Fibroblast of mammary gland (primary cell): ENCODE results near the gene BTRC.

ENCODE experiments used
- DNase-seq: peaks from one replicate; pipeline ENCODE4 v3.0.0-alpha.2; 2010; ENCODE audit warnings: low read depth
- H3K4me3 ChIP-seq: 2 replicates; pipeline ENCODE4 v1.5.1; 2011; ENCODE audit warnings: low read depth, mild to moderate bottlenecking, low read length, moderate library complexity; ENCODE audit not compliant: control insufficient read depth
- TF ChIP-seq, protein P1 (sequence below): conservative IDR thresholded peaks from 2 replicates; pipeline ENCODE4 v1.5.1; 2011; ENCODE audit warnings: low read depth, low read length, inconsistent platforms; ENCODE audit not compliant: control insufficient read depth, insufficient read depth

Gene BTRC

DNA sequence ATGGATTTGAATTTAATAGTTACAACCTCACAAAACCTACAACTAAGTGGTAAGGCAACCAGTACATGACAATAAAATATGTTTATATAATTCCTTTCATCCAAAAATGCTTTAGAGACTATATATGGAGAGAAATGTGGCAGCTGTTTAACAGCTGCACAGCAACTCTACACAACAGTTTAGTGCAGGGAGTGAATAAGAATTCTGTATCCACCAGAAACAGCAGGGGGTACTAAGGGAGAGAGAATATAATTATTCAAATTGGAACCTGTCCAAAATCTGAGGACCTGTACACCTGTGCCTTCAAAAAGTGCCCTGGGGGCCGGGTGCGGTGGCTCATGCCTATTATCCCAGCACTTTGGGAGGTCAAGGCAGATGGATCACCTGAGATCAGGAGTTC lies 184.5 kb downstream of the BTRC start:
- H3K4me3 ChIP-seq, result no peak overlapping the region
- DNase-seq, result no peak
- TF ChIP-seq, protein P1, sequence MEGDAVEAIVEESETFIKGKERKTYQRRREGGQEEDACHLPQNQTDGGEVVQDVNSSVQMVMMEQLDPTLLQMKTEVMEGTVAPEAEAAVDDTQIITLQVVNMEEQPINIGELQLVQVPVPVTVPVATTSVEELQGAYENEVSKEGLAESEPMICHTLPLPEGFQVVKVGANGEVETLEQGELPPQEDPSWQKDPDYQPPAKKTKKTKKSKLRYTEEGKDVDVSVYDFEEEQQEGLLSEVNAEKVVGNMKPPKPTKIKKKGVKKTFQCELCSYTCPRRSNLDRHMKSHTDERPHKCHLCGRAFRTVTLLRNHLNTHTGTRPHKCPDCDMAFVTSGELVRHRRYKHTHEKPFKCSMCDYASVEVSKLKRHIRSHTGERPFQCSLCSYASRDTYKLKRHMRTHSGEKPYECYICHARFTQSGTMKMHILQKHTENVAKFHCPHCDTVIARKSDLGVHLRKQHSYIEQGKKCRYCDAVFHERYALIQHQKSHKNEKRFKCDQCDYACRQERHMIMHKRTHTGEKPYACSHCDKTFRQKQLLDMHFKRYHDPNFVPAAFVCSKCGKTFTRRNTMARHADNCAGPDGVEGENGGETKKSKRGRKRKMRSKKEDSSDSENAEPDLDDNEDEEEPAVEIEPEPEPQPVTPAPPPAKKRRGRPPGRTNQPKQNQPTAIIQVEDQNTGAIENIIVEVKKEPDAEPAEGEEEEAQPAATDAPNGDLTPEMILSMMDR, result no peak

DNA sequence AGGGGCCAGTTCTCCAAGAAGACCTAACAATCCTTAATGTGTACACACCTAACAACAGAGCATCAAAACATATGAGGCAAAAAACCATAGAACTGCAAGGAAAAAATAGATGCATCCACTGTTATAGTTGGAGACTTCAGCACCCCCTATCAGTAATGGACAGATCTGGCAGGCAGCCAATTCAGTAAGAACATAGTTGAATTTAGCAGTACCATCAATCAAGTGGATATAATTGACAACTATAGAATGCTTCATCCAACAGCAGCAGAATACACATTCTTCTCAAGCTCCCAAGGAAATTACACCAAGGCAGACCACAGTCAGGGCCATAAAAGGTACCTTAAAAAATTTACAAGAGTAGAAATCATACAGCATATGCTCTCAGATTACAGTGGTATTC lies 191.9 kb downstream of the BTRC start:
- no peak overlapping the region for H3K4me3 ChIP-seq
- DNase-seq, result no peak
- TF ChIP-seq, protein P1, result no peak

DNA sequence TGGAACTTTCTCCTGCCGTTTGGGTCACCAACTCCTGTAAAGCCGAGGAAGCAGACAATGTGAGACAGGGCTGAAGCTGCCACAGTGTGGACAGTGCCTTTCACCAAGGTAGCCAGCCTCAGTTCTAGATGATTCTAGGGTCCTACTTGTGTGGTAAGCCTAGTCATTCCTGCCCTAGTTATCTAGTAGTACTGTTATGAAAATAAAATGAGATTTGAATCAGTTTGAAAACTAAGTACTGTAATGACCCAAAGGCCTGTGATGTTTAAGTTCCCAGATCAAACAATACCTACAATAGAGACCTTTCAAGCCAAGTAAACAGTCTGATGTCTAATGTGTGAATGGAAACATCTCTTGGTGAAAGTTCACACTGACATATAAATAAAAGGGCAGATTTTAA lies 197.0 kb downstream of the BTRC start:
- no peak for DNase-seq
- TF ChIP-seq, protein P1, result no peak
- H3K4me3 ChIP-seq, result no peak overlapping the region

DNA sequence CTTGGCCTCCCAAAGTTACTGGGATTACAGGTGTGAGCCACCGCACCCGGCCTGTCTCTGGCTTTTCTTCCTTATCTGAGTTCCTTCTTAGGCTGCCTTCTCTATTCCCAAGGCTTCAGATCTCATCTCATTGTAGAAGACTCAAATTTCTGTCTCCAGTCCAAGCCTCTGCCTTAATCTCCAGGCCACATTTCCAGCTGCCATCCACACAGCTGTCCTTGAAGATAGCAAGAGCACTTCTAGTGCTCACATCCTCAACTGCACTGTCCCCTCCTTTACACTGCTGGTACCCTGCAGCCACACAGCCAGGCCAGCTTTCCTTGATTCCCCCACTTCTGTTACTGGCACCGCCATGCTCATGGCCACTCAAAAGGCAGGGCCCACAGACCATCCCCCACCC lies 198.5 kb downstream of the BTRC start:
- DNase-seq, result no peak
- TF ChIP-seq, protein P1, result no peak
- H3K4me3 ChIP-seq, result no peak overlapping the region

DNA sequence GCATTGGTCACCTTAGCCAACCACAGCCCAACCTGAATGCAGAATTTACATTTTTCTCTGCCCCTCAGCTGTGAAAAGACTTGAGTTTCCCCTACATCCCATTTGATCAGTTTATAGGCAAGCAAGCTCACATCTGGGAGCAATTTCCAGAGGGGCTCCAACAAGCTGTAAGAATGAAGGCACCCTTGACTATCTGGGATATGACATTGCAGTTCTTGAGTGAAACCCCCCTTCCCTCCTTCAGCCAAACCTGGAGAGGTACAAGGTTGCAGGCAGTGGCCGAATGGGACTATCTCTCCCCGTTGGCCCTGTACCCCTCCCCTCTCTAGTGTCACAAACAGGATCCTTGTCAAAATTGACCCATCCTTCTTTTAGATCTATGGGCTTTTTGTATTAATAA lies 203.6 kb downstream of the BTRC start:
- no peak overlapping the region for H3K4me3 ChIP-seq
- DNase-seq, result no peak
- TF ChIP-seq, protein P1, result no peak

DNA sequence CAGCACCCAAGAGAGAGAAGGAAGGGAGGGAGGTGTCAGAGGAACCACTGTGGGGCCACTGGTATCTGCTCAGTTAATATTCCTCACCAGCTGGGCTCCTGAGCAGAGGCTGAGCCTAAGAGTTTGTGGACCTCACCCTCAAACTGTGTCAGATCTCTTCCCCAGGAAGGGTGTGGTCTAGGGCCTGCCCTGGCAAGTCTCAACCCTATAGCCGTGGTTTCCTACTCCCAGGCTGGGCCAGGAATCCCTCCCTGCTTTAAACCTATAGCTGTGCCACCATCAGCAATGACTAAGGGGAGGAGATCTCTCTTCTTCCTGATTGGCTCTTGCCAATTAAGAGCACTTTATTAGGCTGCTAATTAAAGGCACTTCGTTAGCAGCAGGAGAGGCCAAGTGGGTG lies 204.2 kb downstream of the BTRC start:
- TF ChIP-seq, protein P1, result no peak
- no peak for DNase-seq
- H3K4me3 ChIP-seq, result no peak overlapping the region

DNA sequence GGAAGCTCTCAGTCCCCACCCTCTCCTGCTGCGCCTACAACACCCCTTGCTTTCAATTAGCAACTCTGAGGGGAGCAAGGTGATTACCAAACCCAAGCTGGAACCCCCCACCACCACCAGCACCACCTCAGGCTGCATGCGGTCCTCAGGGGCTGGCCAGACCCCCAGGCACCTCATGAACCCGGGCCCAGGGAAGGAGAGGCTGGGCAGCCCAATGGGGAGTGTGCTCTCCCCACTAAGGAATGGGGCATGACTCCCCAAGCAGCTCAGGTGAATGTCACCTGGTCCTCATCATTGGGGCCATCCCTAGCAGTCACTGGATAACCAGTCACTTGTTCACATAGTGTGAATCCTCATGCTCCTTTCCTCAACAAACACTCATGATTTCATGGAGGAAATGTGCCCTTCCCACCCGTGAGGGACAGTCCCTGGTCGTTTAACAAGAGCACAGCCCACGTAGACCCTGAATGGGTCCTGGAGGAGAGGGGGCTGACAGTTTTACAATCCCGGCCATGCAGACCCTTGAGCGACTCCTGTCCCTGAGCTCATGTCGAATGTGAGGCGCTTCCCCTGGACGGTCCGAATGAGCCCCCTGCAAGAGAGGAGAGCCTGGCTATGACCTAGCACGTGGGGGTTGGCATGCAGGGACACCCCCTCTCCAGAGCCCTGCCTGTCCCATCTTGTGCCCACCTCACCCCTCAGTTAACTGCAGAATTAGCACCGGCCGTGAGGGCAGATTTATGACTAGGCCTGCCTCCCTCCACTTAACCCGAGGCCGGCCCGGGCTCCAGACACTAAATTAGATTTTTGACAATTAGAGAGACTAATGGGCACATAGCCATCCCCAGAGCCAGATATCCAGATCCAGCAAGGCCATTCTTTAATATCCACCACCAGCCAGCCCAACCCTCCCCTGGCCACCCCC lies 205.0 kb downstream of the BTRC start:
- DNase-seq, result no peak

More for the DNA sequence above, 205.0 kb downstream of the BTRC start:
- H3K4me3 ChIP-seq, result no peak overlapping the region
- TF ChIP-seq, protein P1, result no peak
